ENCODE measurements around the gene CALHM5. TPM values are rescaled to one million over a fixed set of nuclear protein-coding genes. Genes with fewer than 3 reads are reported as not detected.

Gene CALHM5
- polyA plus RNA-seq, 2 of the 4 experiments (the other 2 are of a cell fraction) = 0.09 TPM

DNA sequence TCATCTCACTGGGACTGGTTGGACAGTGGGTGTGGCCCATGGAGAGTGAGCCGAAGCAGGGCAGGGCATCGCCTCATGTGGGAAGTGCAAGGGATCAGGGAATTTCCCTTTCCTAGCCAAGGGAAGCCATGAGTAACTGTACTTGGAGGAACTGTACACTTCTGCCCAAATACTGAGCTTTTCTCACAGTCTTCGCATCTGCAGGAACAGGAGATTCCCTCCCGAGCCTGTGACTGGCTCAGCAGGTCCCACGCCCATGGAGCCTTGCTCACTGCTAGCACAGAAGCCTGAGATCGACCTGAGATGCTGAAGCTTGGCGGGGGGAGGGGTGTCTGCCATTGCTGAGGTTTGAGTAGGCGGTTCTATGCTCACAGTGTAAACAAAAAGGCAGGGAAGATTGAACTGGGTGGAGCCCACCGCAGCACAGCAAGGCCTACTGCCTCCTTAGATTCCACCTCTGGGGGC, 10.4 kb upstream of the CALHM5 start (continued):
- TF ChIP-seq, protein P1, sequence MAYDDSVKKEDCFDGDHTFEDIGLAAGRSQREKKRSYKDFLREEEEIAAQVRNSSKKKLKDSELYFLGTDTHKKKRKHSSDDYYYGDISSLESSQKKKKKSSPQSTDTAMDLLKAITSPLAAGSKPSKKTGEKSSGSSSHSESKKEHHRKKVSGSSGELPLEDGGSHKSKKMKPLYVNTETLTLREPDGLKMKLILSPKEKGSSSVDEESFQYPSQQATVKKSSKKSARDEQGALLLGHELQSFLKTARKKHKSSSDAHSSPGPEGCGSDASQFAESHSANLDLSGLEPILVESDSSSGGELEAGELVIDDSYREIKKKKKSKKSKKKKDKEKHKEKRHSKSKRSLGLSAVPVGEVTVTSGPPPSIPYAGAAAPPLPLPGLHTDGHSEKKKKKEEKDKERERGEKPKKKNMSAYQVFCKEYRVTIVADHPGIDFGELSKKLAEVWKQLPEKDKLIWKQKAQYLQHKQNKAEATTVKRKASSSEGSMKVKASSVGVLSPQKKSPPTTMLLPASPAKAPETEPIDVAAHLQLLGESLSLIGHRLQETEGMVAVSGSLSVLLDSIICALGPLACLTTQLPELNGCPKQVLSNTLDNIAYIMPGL (CRISPR knock-in tag; IDR thresholded peaks at IDR 0.05; ENCODE audit: borderline replicate concordance) = no peak
- no peak for TF ChIP-seq ZC3H11A (IDR thresholded peaks at IDR 0.05)

DNA sequence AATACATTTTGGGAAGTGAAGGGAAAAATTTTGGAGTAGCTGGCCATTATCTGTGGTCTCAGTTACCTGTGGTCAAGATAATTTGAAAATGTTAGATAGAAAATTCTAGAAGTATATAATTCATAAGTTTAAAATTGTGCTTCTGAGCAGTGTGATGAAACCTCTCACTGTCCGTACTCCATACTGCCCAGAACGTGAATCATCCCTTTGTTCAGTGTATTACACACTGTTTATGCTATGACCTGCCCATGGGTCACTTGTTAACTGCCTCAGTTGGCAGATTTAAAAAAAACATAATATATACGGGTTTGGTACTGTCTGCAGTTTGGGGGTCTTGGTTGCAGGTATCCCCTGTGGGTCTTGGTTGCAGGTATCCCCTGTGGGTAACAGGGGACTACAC, 4.1 kb upstream of the CALHM5 start:
- Histone ChIP-seq H3K9me3 (peaks cover 4% of the 10 kb centered on the region; the same call in 2 of the 3 replicates), H3K4me3 (no peak overlapping the region), H3K4me1 (no peaks in the 10 kb centered on the region), H3K4me2 (no peak overlapping the region), H3K27ac (no peak overlapping the region)
- no peak for FAIRE-seq
- ATAC-seq = no peak
- TF ChIP-seq, protein P2, sequence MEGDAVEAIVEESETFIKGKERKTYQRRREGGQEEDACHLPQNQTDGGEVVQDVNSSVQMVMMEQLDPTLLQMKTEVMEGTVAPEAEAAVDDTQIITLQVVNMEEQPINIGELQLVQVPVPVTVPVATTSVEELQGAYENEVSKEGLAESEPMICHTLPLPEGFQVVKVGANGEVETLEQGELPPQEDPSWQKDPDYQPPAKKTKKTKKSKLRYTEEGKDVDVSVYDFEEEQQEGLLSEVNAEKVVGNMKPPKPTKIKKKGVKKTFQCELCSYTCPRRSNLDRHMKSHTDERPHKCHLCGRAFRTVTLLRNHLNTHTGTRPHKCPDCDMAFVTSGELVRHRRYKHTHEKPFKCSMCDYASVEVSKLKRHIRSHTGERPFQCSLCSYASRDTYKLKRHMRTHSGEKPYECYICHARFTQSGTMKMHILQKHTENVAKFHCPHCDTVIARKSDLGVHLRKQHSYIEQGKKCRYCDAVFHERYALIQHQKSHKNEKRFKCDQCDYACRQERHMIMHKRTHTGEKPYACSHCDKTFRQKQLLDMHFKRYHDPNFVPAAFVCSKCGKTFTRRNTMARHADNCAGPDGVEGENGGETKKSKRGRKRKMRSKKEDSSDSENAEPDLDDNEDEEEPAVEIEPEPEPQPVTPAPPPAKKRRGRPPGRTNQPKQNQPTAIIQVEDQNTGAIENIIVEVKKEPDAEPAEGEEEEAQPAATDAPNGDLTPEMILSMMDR (IDR thresholded peaks at IDR 0.05) = no peak
- TF ChIP-seq CHD2 (IDR thresholded peaks at IDR 0.05; ENCODE audit: low read length, partially characterized antibody) = no peak
- TF ChIP-seq RCOR1 (IDR thresholded peaks at IDR 0.05; ENCODE audit: low read depth, low read length) = no peak
- no peak for TF ChIP-seq POLR2A (IDR thresholded peaks at IDR 0.05; ENCODE audit: low read length)
- 33% methylated on average over 3 of the region's 3 CpGs for WGBS (ENCODE audit: missing lambda C conversion rate)
- ChIA-PET POLR2A (no interaction called here), CTCF (no interaction called here)
- no peak for DNase-seq (ENCODE audit: low read depth in 1 of 2, low spot score in 1 of 2)

DNA sequence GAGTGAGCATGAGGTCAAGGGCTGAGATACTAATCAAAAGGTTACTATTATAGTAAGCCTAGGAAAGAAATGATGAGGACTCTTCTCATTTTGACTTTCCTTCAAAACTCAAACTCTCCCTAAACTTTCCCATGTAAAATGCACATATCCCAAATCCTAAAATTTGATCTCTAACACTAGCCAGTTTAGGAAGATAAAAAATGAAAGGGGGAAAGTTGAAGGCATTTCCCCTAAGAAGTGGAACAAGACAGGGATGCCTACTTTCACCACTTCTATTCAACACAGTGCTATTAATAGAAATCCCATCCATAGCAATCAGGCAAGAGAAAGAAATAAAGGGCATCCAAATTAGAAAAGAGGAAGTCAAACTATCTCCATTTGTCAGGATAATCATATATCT, 2.9 kb upstream of the CALHM5 start:
- Histone ChIP-seq H3K4me2 (no peak overlapping the region), H3K9me3 (peaks cover 4% of the 10 kb centered on the region; the same call in 2 of the 3 replicates), H3K4me3 (no peak overlapping the region), H3K4me1 (no peaks in the 10 kb centered on the region), H3K27ac (no peak overlapping the region)
- FAIRE-seq (no peak), DNase-seq (ENCODE audit: low read depth in 1 of 2, low spot score in 1 of 2) (no peak), ATAC-seq (no peak)
- CTCF ChIA-PET = no interaction called here
- TF ChIP-seq FOXS1 (CRISPR knock-in tag; IDR thresholded peaks at IDR 0.05) = no peak
- TF ChIP-seq TFCP2L1 (CRISPR knock-in tag; IDR thresholded peaks at IDR 0.05) = no peak
- TF ChIP-seq MYC (IDR thresholded peaks at IDR 0.05; ENCODE audit: borderline replicate concordance, low read length) = no peak
- no peak for TF ChIP-seq MAZ (IDR thresholded peaks at IDR 0.05; ENCODE audit: borderline replicate concordance, low read depth, low read length)
- no peak for TF ChIP-seq NR3C1 (IDR thresholded peaks at IDR 0.05)
- TF ChIP-seq ESRRA (IDR thresholded peaks at IDR 0.05; ENCODE audit: borderline replicate concordance, low read length) = no peak
- TF ChIP-seq HOXB5 (CRISPR knock-in tag; IDR thresholded peaks at IDR 0.05) = no peak
- no peak for TF ChIP-seq RARB (CRISPR knock-in tag; IDR thresholded peaks at IDR 0.05)
- TF ChIP-seq POLR2AphosphoS2 (conservative IDR thresholded peaks at IDR 0.05; ENCODE audit: low read length) = no peak
- POLR2A ChIA-PET = no interaction called here

DNA sequence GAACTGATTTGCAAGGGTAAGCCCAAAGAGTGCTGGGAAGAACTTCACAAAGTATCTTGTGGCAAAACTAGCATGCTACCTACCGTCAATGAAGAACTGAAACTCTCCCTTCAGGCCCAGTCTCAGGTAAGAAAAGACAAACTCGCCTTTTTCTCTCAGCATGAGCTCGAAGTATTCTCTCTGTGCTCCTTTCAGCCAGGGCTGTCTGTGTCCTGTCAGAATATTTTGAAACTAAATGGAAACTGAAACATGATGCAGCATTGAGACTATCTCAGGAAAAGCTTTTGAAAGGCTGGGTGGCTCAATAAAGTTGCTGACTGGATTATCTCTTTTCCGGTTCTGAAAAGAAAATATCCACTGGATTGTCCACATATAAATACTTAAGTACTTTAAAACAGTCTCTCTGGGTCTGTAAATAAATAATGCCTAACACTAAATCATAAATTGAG, 696 bp downstream of the CALHM5 start:
- FAIRE-seq (no peak), ATAC-seq (0 out of 6 replicates have a peak, but pooled peaks of 1 of the 2 experiments have one; percentile 16), DNase-seq (ENCODE audit: low read depth in 1 of 2, low spot score in 1 of 2) (no peak)
- H3K9me3 ChIP-seq = peaks cover 4% of the 10 kb centered on the region; the same call in 1 of the 3 replicates
- POLR2A ChIA-PET = interaction anchor here (1.1 to 1.4 kb wide), 2 partner anchors 46 to 233 kb away, joined by 3 to 5 read pairs; partner anchors contain the start of gene TSPYL1
- H3K4me3 ChIP-seq = no peak overlapping the region
- CTCF ChIA-PET = interaction anchor here (0.7 to 3.1 kb wide), 10 partner anchors 8 to 244 kb away, joined by 3 to 12 read pairs (median 6); partner anchors contain the start of gene CALHM6
- H3K4me1 ChIP-seq = no peaks in the 10 kb centered on the region
- H3K27ac ChIP-seq = 0 out of 6 replicates have a peak overlapping the region, but pooled peaks of 1 of the 2 experiments have one; percentile 51
- no peak for TF ChIP-seq RFX5 (IDR thresholded peaks at IDR 0.05)
- TF ChIP-seq CBX2 (IDR thresholded peaks at IDR 0.05; ENCODE audit: borderline replicate concordance, low read depth) = no peak
- TF ChIP-seq NFE2L2 (conservative IDR thresholded peaks at IDR 0.05; ENCODE audit: low read length) = no peak
- TF ChIP-seq TP53 (CRISPR knock-in tag; IDR thresholded peaks at IDR 0.05) = no peak
- TF ChIP-seq JUNB (IDR thresholded peaks at IDR 0.05) = no peak
- no peak for TF ChIP-seq ZFP36 (IDR thresholded peaks at IDR 0.05; ENCODE audit: borderline replicate concordance, partially characterized antibody)
- TF ChIP-seq PHF8 (IDR thresholded peaks at IDR 0.05; ENCODE audit: borderline replicate concordance, low read depth) = no peak
- H3K4me2 ChIP-seq = 0 out of 3 replicates have a peak overlapping the region, but pooled peaks have one; percentile 26
- WGBS (ENCODE audit: missing lambda C conversion rate) = 69% methylated on average over 4 of the region's 4 CpGs

Measured in A549 (cell line).